OCI-LY1 (cell line): ENCODE results near the gene STMND1.

Source experiments
- H2AFZ ChIP-seq: fragments of 200-600 bp; sonication (generic), shearing (Covaris generic); 2 replicates; pipeline ENCODE4 v1.6.0; 2014; ENCODE audit warnings: antibody characterized with exemption, mild to moderate bottlenecking, low read length
- H3F3A ChIP-seq: fragments of 200-600 bp; sonication (generic), shearing (Covaris generic); 2 replicates; pipeline ENCODE4 v1.6.0; 2014; ENCODE audit warnings: mild to moderate bottlenecking, antibody characterized with exemption, low read length, moderate library complexity; ENCODE audit not compliant: insufficient read depth
- H3K27ac ChIP-seq: fragments of 200-600 bp; sonication (generic); 2 replicates; pipeline ENCODE4 v1.5.1; 2014; ENCODE audit warnings: low read length, mixed run types, mild to moderate bottlenecking, low read depth; ENCODE audit not compliant: poor library complexity, severe bottlenecking
- H3K27me3 ChIP-seq: fragments of 200-600 bp; sonication (generic); 2 replicates; pipeline ENCODE4 v1.6.0; 2014; ENCODE audit warnings: antibody characterized with exemption, mild to moderate bottlenecking, low read length, moderate library complexity; ENCODE audit not compliant: insufficient read depth
- H3K36me3 ChIP-seq: fragments of 200-600 bp; sonication (generic); 2 replicates; pipeline ENCODE4 v1.6.1; 2014; ENCODE audit warnings: mild to moderate bottlenecking, antibody characterized with exemption, low read length, moderate library complexity, mixed read lengths; ENCODE audit not compliant: insufficient read depth
- H3K4me1 ChIP-seq: fragments of 200-600 bp; sonication (generic); 2 replicates; pipeline ENCODE4 v1.5.1; 2014; ENCODE audit warnings: mild to moderate bottlenecking, low read length, moderate library complexity; ENCODE audit not compliant: insufficient read depth, severe bottlenecking
- H3K4me2 ChIP-seq: fragments of 200-600 bp; sonication (generic), shearing (Covaris generic); 2 replicates; pipeline ENCODE4 v1.6.1; 2014; ENCODE audit warnings: low read length
- H3K4me3 ChIP-seq: fragments of 200-600 bp; sonication (generic); 2 replicates; pipeline ENCODE4 v1.5.1; 2014; ENCODE audit warnings: low read length, low read depth, mild to moderate bottlenecking, mixed read lengths; ENCODE audit not compliant: poor library complexity, severe bottlenecking
- H3K79me2 ChIP-seq: fragments of 200-600 bp; shearing (Covaris generic); 2 replicates; pipeline ENCODE4 v1.6.1; 2016; ENCODE audit warnings: mixed run types, low read length, mixed read lengths; ENCODE audit not compliant: insufficient read depth
- H3K9ac ChIP-seq: fragments of 200-600 bp; sonication (generic), shearing (Covaris generic); 2 replicates; pipeline ENCODE4 v1.6.1; 2014; ENCODE audit warnings: mild to moderate bottlenecking, low read length, mixed read lengths
- H3K9me2 ChIP-seq: fragments of 200-600 bp; sonication (generic), shearing (Covaris generic); 2 replicates; pipeline ENCODE4 v1.6.1; 2014; ENCODE audit warnings: low read depth, mild to moderate bottlenecking, low read length, mixed read lengths
- H3K9me3 ChIP-seq: fragments of 200-600 bp; shearing (Covaris generic); 2 replicates; pipeline ENCODE4 v1.6.1; 2014; ENCODE audit warnings: low read length, mixed read lengths
- H4K20me1 ChIP-seq: fragments of 200-600 bp; sonication (generic), shearing (Covaris generic); 2 replicates; pipeline ENCODE4 v1.6.0; 2016; ENCODE audit warnings: mild to moderate bottlenecking, low read length; ENCODE audit not compliant: insufficient read depth
- EZH2 ChIP-seq: fragments of 200-600 bp; sonication (generic), shearing (Covaris generic); IDR thresholded peaks from 2 replicates; pipeline ENCODE4 v1.8.0; 2017; ENCODE audit warnings: borderline replicate concordance, mixed run types, mild to moderate bottlenecking, antibody characterized with exemption, low read length, moderate library complexity, mixed read lengths
- TF ChIP-seq, protein P1 (sequence below): fragments of 200-600 bp; sonication (generic), shearing (Covaris generic); IDR thresholded peaks from 2 replicates; pipeline ENCODE4 v1.5.1; 2017; ENCODE audit warnings: mild to moderate bottlenecking, antibody characterized with exemption, low read length, moderate library complexity, mixed read lengths

STMND1 gene

DNA sequence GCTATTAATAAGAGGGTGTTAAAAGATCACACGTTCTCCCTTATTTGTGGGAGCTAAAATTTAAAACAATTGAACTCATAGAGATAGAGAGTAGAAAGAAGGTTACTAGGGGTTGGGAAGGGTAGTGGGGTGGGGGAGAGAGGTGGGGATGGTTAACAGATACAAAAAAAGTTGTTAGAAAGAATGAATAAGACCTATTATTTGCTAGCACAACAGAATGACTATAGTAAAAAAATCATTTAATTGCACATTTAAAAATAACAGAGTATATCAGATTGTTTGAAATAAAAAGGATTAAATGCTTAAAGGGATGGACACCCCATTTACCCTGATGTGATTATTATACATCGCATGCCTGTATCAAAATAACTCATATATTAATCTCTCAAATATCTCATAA is 43.3 kb upstream of the STMND1 start:
- H3K9me3 ChIP-seq = no peaks in the 10 kb centered on the region
- TF ChIP-seq, protein P1, sequence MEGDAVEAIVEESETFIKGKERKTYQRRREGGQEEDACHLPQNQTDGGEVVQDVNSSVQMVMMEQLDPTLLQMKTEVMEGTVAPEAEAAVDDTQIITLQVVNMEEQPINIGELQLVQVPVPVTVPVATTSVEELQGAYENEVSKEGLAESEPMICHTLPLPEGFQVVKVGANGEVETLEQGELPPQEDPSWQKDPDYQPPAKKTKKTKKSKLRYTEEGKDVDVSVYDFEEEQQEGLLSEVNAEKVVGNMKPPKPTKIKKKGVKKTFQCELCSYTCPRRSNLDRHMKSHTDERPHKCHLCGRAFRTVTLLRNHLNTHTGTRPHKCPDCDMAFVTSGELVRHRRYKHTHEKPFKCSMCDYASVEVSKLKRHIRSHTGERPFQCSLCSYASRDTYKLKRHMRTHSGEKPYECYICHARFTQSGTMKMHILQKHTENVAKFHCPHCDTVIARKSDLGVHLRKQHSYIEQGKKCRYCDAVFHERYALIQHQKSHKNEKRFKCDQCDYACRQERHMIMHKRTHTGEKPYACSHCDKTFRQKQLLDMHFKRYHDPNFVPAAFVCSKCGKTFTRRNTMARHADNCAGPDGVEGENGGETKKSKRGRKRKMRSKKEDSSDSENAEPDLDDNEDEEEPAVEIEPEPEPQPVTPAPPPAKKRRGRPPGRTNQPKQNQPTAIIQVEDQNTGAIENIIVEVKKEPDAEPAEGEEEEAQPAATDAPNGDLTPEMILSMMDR = no peak
- TF ChIP-seq EZH2 = no peak
- no peak overlapping the region for H3K4me2 ChIP-seq
- no peak overlapping the region for H3K4me3 ChIP-seq
- H4K20me1 ChIP-seq = no peaks in the 10 kb centered on the region
- H3K4me1 ChIP-seq = no peaks in the 10 kb centered on the region
- no peaks in the 10 kb centered on the region for H3K36me3 ChIP-seq
- H3K9ac ChIP-seq = no peak overlapping the region
- no peaks in the 10 kb centered on the region for H3K79me2 ChIP-seq
- H3K27ac ChIP-seq = no peak overlapping the region
- no peaks in the 10 kb centered on the region for H3F3A ChIP-seq
- no peaks in the 10 kb centered on the region for H3K9me2 ChIP-seq
- no peaks in the 10 kb centered on the region for H3K27me3 ChIP-seq
- no peak overlapping the region for H2AFZ ChIP-seq

DNA sequence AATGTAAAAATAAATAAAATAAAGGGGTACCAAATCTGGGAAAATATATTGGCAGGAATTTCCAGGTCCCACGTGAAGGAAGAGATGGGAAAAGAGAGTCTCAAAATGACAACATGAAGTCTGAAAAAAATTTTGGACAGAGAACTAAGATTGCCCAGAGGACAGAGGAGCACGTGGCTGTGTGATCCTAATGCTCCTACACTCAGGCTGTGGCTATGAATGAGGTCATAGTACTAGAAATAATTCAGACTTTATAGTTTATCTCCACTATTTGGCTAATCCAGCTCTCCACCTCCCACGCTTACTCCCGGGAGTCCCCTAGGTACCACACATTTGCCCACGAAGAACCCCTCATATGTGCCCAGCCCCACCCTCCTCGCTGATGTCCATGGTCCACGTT is 42.8 kb upstream of the STMND1 start:
- no peak for TF ChIP-seq EZH2
- TF ChIP-seq, protein P1 = no peak
- H3K9me2 ChIP-seq = no peaks in the 10 kb centered on the region
- no peaks in the 10 kb centered on the region for H3K9me3 ChIP-seq
- no peaks in the 10 kb centered on the region for H3K27me3 ChIP-seq
- no peaks in the 10 kb centered on the region for H3K4me1 ChIP-seq
- H3K4me2 ChIP-seq = no peak overlapping the region
- H3K36me3 ChIP-seq = no peaks in the 10 kb centered on the region
- no peak overlapping the region for H3K9ac ChIP-seq
- H3K4me3 ChIP-seq = no peak overlapping the region
- no peaks in the 10 kb centered on the region for H4K20me1 ChIP-seq
- H3F3A ChIP-seq = no peaks in the 10 kb centered on the region
- H3K27ac ChIP-seq = no peak overlapping the region
- no peak overlapping the region for H2AFZ ChIP-seq
- H3K79me2 ChIP-seq = no peaks in the 10 kb centered on the region

DNA sequence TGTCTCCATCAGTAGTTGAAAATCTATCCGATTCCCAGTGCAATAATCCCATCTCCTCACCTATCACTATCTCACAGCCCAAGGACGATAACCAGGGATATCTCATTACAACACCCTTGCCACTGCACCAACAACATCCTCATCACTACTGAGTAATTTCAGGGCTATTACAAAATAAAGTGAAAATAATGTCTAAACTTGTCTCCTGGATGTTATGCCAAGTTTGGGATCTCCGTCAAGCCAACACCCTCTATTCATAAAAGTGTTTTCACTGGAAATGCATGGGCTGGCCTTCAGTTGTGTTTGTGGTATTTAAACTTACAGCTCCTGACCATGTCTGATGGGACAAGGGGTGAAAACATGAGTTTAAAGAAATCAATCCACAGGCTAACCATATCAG is 42.0 kb upstream of the STMND1 start:
- Histone ChIP-seq H3K4me3 (no peak overlapping the region), H3F3A (no peaks in the 10 kb centered on the region), H3K27ac (no peak overlapping the region), H2AFZ (no peak overlapping the region), H3K79me2 (no peaks in the 10 kb centered on the region), H4K20me1 (no peaks in the 10 kb centered on the region), H3K9me2 (no peaks in the 10 kb centered on the region), H3K4me2 (no peak overlapping the region), H3K9me3 (no peaks in the 10 kb centered on the region), H3K36me3 (no peaks in the 10 kb centered on the region), H3K4me1 (no peaks in the 10 kb centered on the region), H3K27me3 (no peaks in the 10 kb centered on the region), H3K9ac (no peak overlapping the region)
- TF ChIP-seq, protein P1 = no peak
- TF ChIP-seq EZH2 = no peak
